H1 (cell line): ENCODE measurements around the gene CPT1A. TPM values are rescaled to one million over a fixed set of nuclear protein-coding genes. Genes with fewer than 3 reads are reported as not detected.
A peak's percentile ranks its signal among the peaks of the same experiment; 100 is the strongest.

ENCODE experiments used
- CTCF ChIA-PET: fragments of 300-600 bp; sonication (Branson Sonifier 250); formaldehyde crosslinking; loops from one replicate; lab custom pipeline; 2021; ENCODE audit not compliant: partially characterized antibody; lab: Charles Lee
- POLR2A ChIA-PET: fragments of 300-600 bp; sonication (Branson Sonifier 250); formaldehyde crosslinking; loops from one replicate; lab custom pipeline; 2021; ENCODE audit warnings: inconsistent platforms; ENCODE audit not compliant: partially characterized antibody; lab: Charles Lee
- DNase-seq, 2 experiments: peaks; one replicate each; pipeline versions ENCODE4 v3.0.0 to v3.0.0-alpha.2; 2010 to 2022; ENCODE audit warnings: low spot score in 2 of 2, low read depth in 1 of 2, mixed read lengths in 1 of 2
- FAIRE-seq: peaks from 2 replicates; lab custom pipeline; 2011; peaks lifted over from hg19 to GRCh38; lab: Jason Lieb, UNC
- H2AFZ ChIP-seq: 2 replicates; pipeline ENCODE4 v1.8.1; 2012; ENCODE audit warnings: low read length, inconsistent platforms
- H2AK5ac ChIP-seq: 2 replicates; pipeline ENCODE4 v1.6.1; 2013; ENCODE audit warnings: low read depth, low read length
- H2BK120ac ChIP-seq: replicated peaks from 2 replicates; pipeline ENCODE3; 2013; ENCODE audit warnings: low read depth, low read length, inconsistent platforms
- H2BK12ac ChIP-seq: 2 replicates; pipeline ENCODE4 v1.6.1; 2013; ENCODE audit warnings: low read depth, low read length
- H2BK15ac ChIP-seq: 2 replicates; pipeline ENCODE4 v1.6.1; 2013; ENCODE audit warnings: low read length
- H2BK20ac ChIP-seq: 2 replicates; pipeline ENCODE4 v1.6.1; 2013; ENCODE audit warnings: low read length
- H2BK5ac ChIP-seq: 2 replicates; pipeline ENCODE4 v1.6.1; 2013; ENCODE audit warnings: low read depth, low read length
- H3K14ac ChIP-seq: 2 replicates; pipeline ENCODE4 v1.6.1; 2013; ENCODE audit warnings: inconsistent platforms; ENCODE audit not compliant: insufficient read length
- H3K18ac ChIP-seq: 2 replicates; pipeline ENCODE4 v1.6.1; 2013; ENCODE audit warnings: low read length; ENCODE audit errors: extremely low read depth
- H3K23ac ChIP-seq: 2 replicates; pipeline ENCODE4 v1.6.1; 2013; ENCODE audit warnings: inconsistent platforms; ENCODE audit not compliant: insufficient read length
- H3K23me2 ChIP-seq: 2 replicates; pipeline ENCODE4 v1.6.1; 2013; ENCODE audit warnings: low read depth, low read length
- H3K27ac ChIP-seq: 2 replicates; pipeline ENCODE4 v1.6.1; 2011; ENCODE audit warnings: low read depth, low read length, inconsistent platforms
- H3K27me3 ChIP-seq, 4 experiments: replicated peaks in 1 of 4; 1 replicate in 1 of 4; 2 replicates in 3 of 4; pipeline versions ENCODE4 v1.6.1 to v1.8.1; 2011 to 2013; ENCODE audit warnings: low read length in 3 of 4, mild to moderate bottlenecking in 3 of 4, inconsistent platforms in 2 of 4, mixed read lengths in 2 of 4, moderate library complexity in 1 of 4; ENCODE audit not compliant: control insufficient read depth in 3 of 4, insufficient read depth in 3 of 4; ENCODE audit errors: extremely low read depth in 1 of 4
- H3K36me3 ChIP-seq, 4 experiments: 2 replicates each; pipeline versions ENCODE4 v1.6.1 to v1.8.1; 2011 to 2013; ENCODE audit warnings: mild to moderate bottlenecking in 4 of 4, low read length in 3 of 4, moderate library complexity in 2 of 4, control low read depth in 1 of 4, inconsistent platforms in 1 of 4; ENCODE audit not compliant: insufficient read depth in 4 of 4, control insufficient read depth in 2 of 4
- H3K4ac ChIP-seq: replicated peaks from 2 replicates; pipeline ENCODE3; 2013; ENCODE audit warnings: low read length, low read depth, mixed read lengths, inconsistent platforms; ENCODE audit not compliant: insufficient read length
- H3K4me1 ChIP-seq, 4 experiments: replicated peaks in 1 of 4; 1 replicate in 1 of 4; 2 replicates in 3 of 4; pipeline versions ENCODE4 v1.6.1 to v1.8.1; 2011 to 2013; ENCODE audit warnings: low read length in 3 of 4, inconsistent platforms in 2 of 4, mixed read lengths in 1 of 4; ENCODE audit not compliant: insufficient read depth in 4 of 4, control insufficient read depth in 3 of 4
- H3K4me2 ChIP-seq, 2 experiments: 2 replicates each; pipeline versions ENCODE4 v1.6.1 to v1.8.1; 2011 to 2013; ENCODE audit warnings: low read depth in 2 of 2, low read length in 2 of 2, control low read depth in 1 of 2, inconsistent platforms in 1 of 2, mild to moderate bottlenecking in 1 of 2; ENCODE audit not compliant: insufficient read depth in 1 of 2
- H3K4me3 ChIP-seq, 4 experiments: fragments of 200-600, 300-600 bp in 1 of 4; sonication (generic), shearing (Covaris generic), sonication (Bioruptor Twin) in 1 of 4; 2 replicates each; pipeline versions ENCODE4 v1.5.1 to v1.8.1; 2011 to 2016; ENCODE audit warnings: low read length in 4 of 4, low read depth in 3 of 4, control low read depth in 2 of 4, inconsistent platforms in 2 of 4, mild to moderate bottlenecking in 2 of 4, mixed read lengths in 1 of 4, moderate library complexity in 1 of 4; ENCODE audit not compliant: insufficient read depth in 2 of 4; ENCODE audit errors: extremely low read depth in 1 of 4
- H3K56ac ChIP-seq: replicated peaks from 2 replicates; pipeline ENCODE3; 2013; ENCODE audit warnings: low read depth, mild to moderate bottlenecking, mixed read lengths, low read length, inconsistent platforms; ENCODE audit not compliant: insufficient read length
- H3K79me1 ChIP-seq: 2 replicates; pipeline ENCODE4 v1.6.1; 2013; ENCODE audit warnings: low read depth, low read length, control low read depth
- H3K79me2 ChIP-seq, 2 experiments: 2 replicates each; pipeline versions ENCODE4 v1.6.1 to v1.8.1; 2012 to 2013; ENCODE audit warnings: low read length in 2 of 2, mild to moderate bottlenecking in 2 of 2, inconsistent platforms in 1 of 2; ENCODE audit not compliant: insufficient read depth in 2 of 2, control insufficient read depth in 1 of 2
- H3K9ac ChIP-seq, 4 experiments: replicated peaks in 1 of 4; 1 replicate in 1 of 4; 2 replicates in 3 of 4; pipeline versions ENCODE4 v1.6.1 to v1.8.1; 2011 to 2013; ENCODE audit warnings: low read depth in 3 of 4, low read length in 3 of 4, control low read depth in 2 of 4, mild to moderate bottlenecking in 2 of 4, moderate library complexity in 2 of 4, inconsistent platforms in 1 of 4; ENCODE audit errors: extremely low read depth in 1 of 4
- H3K9me3 ChIP-seq, 2 experiments: 2 replicates each; pipeline versions ENCODE4 v1.6.1 to v1.8.1; 2012 to 2013; ENCODE audit warnings: mild to moderate bottlenecking in 2 of 2, moderate library complexity in 2 of 2, control low read depth in 1 of 2, inconsistent platforms in 1 of 2, low read depth in 1 of 2, low read length in 1 of 2, mixed read lengths in 1 of 2; ENCODE audit not compliant: insufficient read depth in 2 of 2
- H4K20me1 ChIP-seq, 2 experiments: replicated peaks in 1 of 2; 2 replicates each; pipeline versions ENCODE3 to v1.8.1; 2011 to 2013; ENCODE audit warnings: inconsistent platforms in 2 of 2, low read length in 2 of 2, mild to moderate bottlenecking in 1 of 2; ENCODE audit not compliant: insufficient read depth in 2 of 2, control insufficient read depth in 1 of 2
- H4K5ac ChIP-seq: 2 replicates; pipeline ENCODE4 v1.6.1; 2013; ENCODE audit warnings: low read length, low read depth, mixed read lengths, inconsistent platforms; ENCODE audit not compliant: insufficient read length
- H4K8ac ChIP-seq: 2 replicates; pipeline ENCODE4 v1.8.0; 2013; ENCODE audit warnings: mild to moderate bottlenecking, moderate library complexity, low read length, inconsistent platforms; ENCODE audit not compliant: insufficient read depth; ENCODE audit errors: extremely low read depth
- H4K91ac ChIP-seq: replicated peaks from 2 replicates; pipeline ENCODE3; 2013; ENCODE audit warnings: low read length, mixed read lengths, inconsistent platforms; ENCODE audit not compliant: insufficient read length
- CTBP2 ChIP-seq: IDR thresholded peaks from 2 replicates; pipeline ENCODE4 v1.7.0; 2011; ENCODE audit warnings: borderline replicate concordance, mild to moderate bottlenecking, moderate library complexity, mixed read lengths, low read length; ENCODE audit not compliant: insufficient read depth, insufficient read length
- HDAC2 ChIP-seq, 2 experiments: fragments of 300-600 bp in 1 of 2; sonication (generic) in 1 of 2; IDR thresholded peaks; 2 replicates each; pipeline ENCODE4 v1.6.1; 2011 to 2012; ENCODE audit warnings: low read depth in 2 of 2, low read length in 2 of 2, mild to moderate bottlenecking in 2 of 2, moderate library complexity in 2 of 2, borderline replicate concordance in 1 of 2, inconsistent platforms in 1 of 2
- PHF8 ChIP-seq: fragments of 200-600 bp; sonication (generic); conservative IDR thresholded peaks from 2 replicates; pipeline ENCODE4 v1.7.1; 2012; ENCODE audit warnings: low read depth, mild to moderate bottlenecking, inconsistent platforms, low read length, moderate library complexity
- POLR2AphosphoS5 ChIP-seq: IDR thresholded peaks from 2 replicates; pipeline ENCODE4 v1.6.1; 2011; ENCODE audit warnings: low read depth, low read length
- SP2 ChIP-seq: IDR thresholded peaks from 2 replicates; pipeline ENCODE4 v1.6.1; 2012; ENCODE audit warnings: mild to moderate bottlenecking, low read length, inconsistent platforms
- YY1 ChIP-seq: IDR thresholded peaks from 2 replicates; pipeline ENCODE4 v1.6.1; 2011; ENCODE audit warnings: low read depth, mild to moderate bottlenecking, low read length
- ZNF274 ChIP-seq: IDR thresholded peaks from 2 replicates; pipeline ENCODE4 v1.7.0; 2012; ENCODE audit warnings: low read length, borderline replicate concordance; ENCODE audit errors: extremely low read depth
- WGBS, 2 experiments: shearing (Covaris generic) in 1 of 2; methylation state at CpG; one replicate each; pipeline versions ENCODE4 v1.1.6 to v1.1.7; 2013 to 2015; ENCODE audit warnings: low lambda C conversion rate in 2 of 2, mixed read lengths in 2 of 2, inconsistent platforms in 1 of 2, low coverage in 1 of 2, missing lambda C conversion rate in 1 of 2; ENCODE audit not compliant: insufficient replicate concordance in 2 of 2, insufficient coverage in 1 of 2, insufficient read length in 1 of 2; ENCODE audit errors: extremely low coverage in 1 of 2, missing lambda C conversion rate in 1 of 2; 5-methylcytosine and 5-hydroxymethylcytosine counted together
- polyA plus RNA-seq, 7 experiments: library from polyadenylated mRNA; depleted of rRNA in 3 of 7; stranded (reverse) in 5 of 7; unstranded in 2 of 7; fragments of >200 nt in 5 of 7; fragments of 200-250 nt in 2 of 7; gene quantifications; 1 replicate in 5 of 7; 2 replicates in 1 of 7; 4 replicates in 1 of 7; pipeline versions ENCODE4 v1.2.1 to v1.2.3, GENCODE V29; 2011 to 2013; ENCODE audit warnings: missing spikeins in 2 of 7, mixed read lengths in 2 of 7
- total RNA-seq: library from RNA; stranded (reverse); fragmentation: NEBNext Ultra II Directional; extraction: Animal tissue kit (Norgen Biotek cat#: 25700); gene quantifications from 2 replicates; pipeline ENCODE4 v1.2.1, GENCODE V29; 2021
- TF ChIP-seq, protein P1 (sequence below): IDR thresholded peaks from 2 replicates; pipeline ENCODE4 v1.6.1; 2012; ENCODE audit warnings: inconsistent platforms
- TF ChIP-seq, protein P2 (sequence below): IDR thresholded peaks from 2 replicates; pipeline ENCODE4 v1.6.1; 2012; ENCODE audit warnings: low read length, inconsistent platforms

CPT1A gene
- total and polyA plus RNA-seq, 2 of the 8 experiments (the other 6 are each of a cell fraction or from before 2014, with no cell fraction given): 2.9 to 12.2 TPM

DNA sequence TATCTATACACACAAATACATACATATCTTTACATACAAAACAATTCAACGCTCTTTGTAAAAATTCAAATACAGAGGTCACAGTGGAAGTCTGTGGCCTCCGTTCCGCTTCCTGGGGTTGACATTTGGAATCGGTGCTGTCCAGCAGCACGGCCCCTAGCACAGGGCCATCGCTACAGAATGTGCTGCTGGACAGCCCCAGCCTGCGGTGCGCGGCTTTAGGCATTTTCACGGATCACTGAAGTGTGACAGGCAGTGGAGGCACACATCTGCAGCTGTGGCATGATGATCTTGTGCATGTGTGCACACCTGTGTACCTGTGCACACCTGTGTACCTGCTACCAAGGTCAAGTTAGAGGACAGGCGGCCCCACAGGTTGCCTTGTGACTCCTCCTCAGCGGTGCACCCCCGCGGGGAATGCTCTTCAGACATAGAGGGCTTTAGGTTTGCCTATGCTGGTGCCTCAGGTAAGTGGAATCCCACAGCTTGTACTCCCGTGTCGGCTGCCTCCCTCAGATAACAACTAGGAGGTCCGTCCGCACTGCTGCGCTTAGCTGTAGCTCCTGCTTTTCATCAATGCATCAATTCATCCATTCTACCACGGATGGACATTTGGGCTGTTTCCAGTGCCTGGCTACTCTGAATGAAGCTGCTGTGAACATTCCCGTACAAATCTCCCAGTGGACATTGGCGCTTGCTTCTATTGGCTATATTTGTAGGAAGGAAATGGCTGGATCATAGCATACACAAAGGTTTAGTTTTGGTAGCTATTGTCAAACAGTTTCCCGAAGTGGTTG, 127.5 kb downstream of the CPT1A start:
- no peak overlapping the region for H2BK15ac ChIP-seq
- H2AFZ ChIP-seq: no peak overlapping the region
- H4K20me1 ChIP-seq: peaks cover 0 to 3% of the 10 kb centered on the region in 2 experiments
- CTCF ChIA-PET: interaction anchor here (0.7 to 3.9 kb wide), 5 partner anchors 11 to 103 kb away, joined by 4 to 12 read pairs (median 6); no protein-coding TSS in a partner anchor
- H3K36me3 ChIP-seq: peaks cover 0 to 3% (median 0%) of the 10 kb centered on the region in 4 experiments; a peak in 1 of 8 replicates
- H3K23ac ChIP-seq: no peak overlapping the region
- H3K27ac ChIP-seq: no peak overlapping the region
- H3K4me2 ChIP-seq: no peak overlapping the region
- no peak overlapping the region for H3K18ac ChIP-seq
- H2BK5ac ChIP-seq: no peak overlapping the region
- H3K4me3 ChIP-seq: no peak overlapping the region
- no peaks in the 10 kb centered on the region for H3K79me1 ChIP-seq
- no peak overlapping the region for H3K4ac ChIP-seq
- no peak for FAIRE-seq
- no peak overlapping the region for H2AK5ac ChIP-seq
- peaks cover 0 to 7% (median 1%) of the 10 kb centered on the region in 4 experiments; a peak in 4 of 7 replicates for H3K4me1 ChIP-seq
- no peaks in the 10 kb centered on the region for H3K27me3 ChIP-seq
- no peak overlapping the region for H2BK120ac ChIP-seq
- H3K56ac ChIP-seq: no peak overlapping the region
- H4K5ac ChIP-seq: no peak overlapping the region
- no peak for DNase-seq
- H3K9ac ChIP-seq: no peak overlapping the region
- no peak overlapping the region for H2BK12ac ChIP-seq
- WGBS, 2 experiments: 93 to 100% methylated on average over 1 to 23 of the region's 23 CpGs
- POLR2A ChIA-PET: interaction anchor here (1.2 to 1.6 kb wide), 2 partner anchors 23 to 31 kb away, joined by 3 to 4 read pairs; no protein-coding TSS in a partner anchor
- no peak overlapping the region for H4K91ac ChIP-seq
- H3K79me2 ChIP-seq: no peaks in the 10 kb centered on the region
- H2BK20ac ChIP-seq: peak overlapping the region; percentile 38; the same call in 1 of the 2 replicates
- no peak overlapping the region for H3K14ac ChIP-seq
- H4K8ac ChIP-seq: no peak overlapping the region
- H3K9me3 ChIP-seq: no peaks in the 10 kb centered on the region
- peaks cover 4% of the 10 kb centered on the region; the same call in 1 of the 2 replicates for H3K23me2 ChIP-seq
- TF ChIP-seq POLR2AphosphoS5 (no peak), ZNF274 (no peak), HDAC2 (IDR thresholded peaks at IDR 0.05; ENCODE audit: borderline replicate concordance in 1 of 2, low read depth in 2 of 2, low read length in 2 of 2) (no peak), CTBP2 (no peak), PHF8 (no peak), YY1 (no peak), SP2 (no peak)
- TF ChIP-seq, protein P1, sequence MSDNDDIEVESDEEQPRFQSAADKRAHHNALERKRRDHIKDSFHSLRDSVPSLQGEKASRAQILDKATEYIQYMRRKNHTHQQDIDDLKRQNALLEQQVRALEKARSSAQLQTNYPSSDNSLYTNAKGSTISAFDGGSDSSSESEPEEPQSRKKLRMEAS: no peak
- TF ChIP-seq, protein P2, sequence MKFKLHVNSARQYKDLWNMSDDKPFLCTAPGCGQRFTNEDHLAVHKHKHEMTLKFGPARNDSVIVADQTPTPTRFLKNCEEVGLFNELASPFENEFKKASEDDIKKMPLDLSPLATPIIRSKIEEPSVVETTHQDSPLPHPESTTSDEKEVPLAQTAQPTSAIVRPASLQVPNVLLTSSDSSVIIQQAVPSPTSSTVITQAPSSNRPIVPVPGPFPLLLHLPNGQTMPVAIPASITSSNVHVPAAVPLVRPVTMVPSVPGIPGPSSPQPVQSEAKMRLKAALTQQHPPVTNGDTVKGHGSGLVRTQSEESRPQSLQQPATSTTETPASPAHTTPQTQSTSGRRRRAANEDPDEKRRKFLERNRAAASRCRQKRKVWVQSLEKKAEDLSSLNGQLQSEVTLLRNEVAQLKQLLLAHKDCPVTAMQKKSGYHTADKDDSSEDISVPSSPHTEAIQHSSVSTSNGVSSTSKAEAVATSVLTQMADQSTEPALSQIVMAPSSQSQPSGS: no peak
